Fibroblast of the conjunctiva (primary cell): ENCODE results near the gene POC5.
"Not testable (repeated sequence)": the region's sequence is repeated elsewhere in the genome, so short reads cannot be mapped to it uniquely, and the experiment has no call there.

Experiments used
- DNase-seq: peaks from one replicate; pipeline ENCODE4 v3.0.0-alpha.2; 2010; ENCODE audit warnings: low read depth

Gene POC5

DNA sequence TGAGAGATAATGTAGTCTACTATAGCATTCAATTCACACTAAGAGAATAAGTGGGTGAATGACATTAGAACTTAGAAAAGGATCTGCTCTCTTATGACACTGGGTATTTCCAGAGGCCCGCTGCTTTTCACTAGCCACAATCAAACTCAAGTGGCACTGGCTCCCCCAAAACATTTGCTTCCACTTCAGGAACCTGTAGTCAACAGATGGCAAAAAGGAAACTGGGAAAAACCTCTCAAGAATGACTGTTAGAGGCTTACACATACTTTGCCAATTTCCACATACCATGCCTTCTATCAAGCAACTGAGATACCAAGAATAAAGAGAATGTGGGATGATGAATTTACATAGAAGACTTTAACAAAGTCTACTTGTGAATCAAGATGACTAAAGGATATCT is 11.2 kb downstream of the POC5 start:
- DNase-seq: no peak

DNA sequence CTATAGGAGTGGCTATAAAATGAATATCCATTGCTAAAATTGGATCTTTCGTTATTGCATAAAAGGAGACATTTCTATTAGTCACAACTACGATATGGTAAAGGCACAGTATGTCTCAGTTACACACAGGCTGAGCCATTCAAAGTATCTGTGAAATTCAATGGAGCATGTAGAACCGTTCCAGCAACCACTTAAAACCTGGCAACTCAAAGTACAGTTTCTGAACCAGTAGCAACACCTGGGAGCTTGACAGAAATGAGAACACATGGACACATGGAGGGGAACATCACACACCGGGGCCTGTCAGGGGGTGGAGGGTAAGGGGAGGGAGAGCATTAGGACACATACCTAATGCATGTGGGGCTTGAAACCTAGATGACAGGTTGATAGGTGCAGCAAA is 15.4 kb downstream of the POC5 start:
- DNase-seq: no peak

DNA sequence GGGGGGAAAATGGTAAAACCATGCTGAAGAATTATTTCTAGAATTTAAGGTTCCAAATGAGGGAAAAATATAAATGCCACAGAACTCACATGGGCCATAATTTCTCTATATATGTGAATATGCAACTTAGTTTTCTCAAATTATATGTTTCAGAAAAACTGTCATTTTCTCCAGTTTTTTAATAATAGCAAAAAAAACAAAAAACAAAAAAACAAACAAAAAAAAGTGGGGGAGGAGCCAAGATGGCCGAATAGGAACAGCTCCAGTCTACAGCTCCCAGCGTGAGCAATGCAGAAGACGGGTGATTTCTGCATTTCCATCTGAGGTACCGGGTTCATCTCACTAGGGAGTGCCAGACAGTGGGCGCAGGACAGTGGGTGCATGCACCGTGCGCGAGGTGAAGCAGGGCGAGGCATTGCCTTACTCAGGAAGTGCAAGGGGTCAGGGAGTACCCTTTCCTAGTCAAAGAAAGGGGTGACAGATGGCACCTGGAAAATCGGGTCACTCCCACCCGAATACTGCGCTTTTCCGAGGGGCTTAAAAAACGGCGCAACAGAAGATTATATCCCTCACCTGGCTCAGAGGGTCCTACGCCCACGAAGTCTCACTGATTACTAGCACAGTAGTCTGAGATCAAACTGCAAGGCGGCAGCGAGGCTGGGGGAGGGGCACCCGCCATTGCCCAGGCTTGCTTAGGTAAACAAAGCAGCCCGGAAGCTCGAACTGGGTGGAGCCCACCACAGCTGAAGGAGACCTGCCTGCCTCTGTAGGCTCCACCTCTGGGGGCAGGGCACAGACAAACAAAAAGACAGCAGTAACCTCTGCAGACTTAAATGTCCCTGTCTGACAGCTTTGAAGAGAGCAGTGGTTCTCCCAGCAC is 21.5 kb downstream of the POC5 start:
- not testable (repeated sequence) for DNase-seq

DNA sequence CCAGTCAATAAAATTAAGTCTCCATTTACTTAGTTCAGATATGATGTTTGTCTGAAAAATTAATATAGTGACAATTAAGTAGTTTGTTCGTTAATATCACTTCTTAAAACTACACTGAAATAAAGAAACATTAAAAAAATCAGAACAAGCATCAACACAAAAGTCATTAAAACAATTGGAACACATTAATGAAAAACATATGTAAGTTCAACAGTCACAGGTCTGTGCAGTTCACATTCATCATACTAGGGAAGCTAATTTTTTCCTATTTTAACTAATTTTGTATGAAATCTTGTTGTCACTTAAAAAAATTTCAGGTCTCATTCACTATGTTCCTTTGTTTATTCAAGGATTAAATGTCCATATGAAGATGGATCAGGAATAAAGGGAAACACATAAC is 22.5 kb downstream of the POC5 start:
- no peak for DNase-seq

DNA sequence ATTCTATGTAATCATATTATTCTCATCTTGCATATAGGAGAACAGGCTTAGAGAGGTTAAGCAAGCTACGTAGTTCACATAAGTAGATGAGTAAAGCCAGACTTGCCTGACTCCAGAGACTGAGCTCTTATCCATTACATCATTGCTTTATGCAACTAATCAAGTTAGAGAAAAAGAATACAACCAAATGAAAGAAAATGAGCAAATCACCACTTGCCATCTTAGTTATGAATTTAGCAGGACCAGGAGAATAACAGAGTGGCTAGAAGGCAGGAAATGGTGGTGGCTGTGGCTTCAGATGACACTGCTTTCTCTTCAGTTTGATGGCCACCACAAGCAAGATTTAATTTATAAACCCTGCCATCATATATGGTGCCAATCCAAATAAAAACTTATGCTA is 26.6 kb downstream of the POC5 start:
- no peak for DNase-seq

DNA sequence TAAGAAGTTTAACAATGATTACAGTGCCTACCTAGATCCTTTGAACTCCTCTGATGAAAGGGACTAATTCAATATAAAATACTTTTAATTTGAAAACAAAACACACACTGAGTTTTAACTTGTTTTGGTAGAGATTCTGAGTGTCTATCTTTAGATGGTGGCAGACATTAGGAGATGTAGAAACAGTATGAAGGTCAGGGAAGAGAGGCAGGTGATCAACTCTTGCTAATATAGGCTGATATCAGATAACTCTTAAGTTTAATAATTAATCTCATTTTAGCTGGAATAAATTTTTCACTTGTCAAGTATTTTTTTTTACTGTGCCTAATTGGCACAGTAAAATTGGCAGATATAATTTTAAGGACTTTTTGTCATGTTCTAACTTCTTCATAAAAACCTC is 30.8 kb downstream of the POC5 start:
- DNase-seq: no peak

DNA sequence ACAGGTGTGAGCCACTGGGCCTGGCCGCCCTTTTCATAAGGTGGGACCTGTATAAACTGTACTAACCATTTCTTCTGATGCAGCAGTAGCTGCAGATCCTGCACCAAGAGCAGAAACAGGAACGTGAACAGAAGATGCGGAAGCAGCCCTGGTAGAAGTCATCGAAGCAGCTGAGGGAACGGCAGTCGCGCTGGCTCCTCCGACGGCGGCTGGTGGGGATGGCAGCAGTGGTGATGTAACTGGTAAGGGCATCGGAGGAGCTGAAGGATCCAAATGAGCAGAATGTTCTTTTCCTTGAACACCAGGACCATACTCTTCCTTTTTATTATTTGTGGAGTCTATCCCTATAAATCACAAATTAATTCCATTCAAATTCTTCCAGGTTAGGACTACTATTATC is 32.1 kb downstream of the POC5 start:
- DNase-seq: no peak

DNA sequence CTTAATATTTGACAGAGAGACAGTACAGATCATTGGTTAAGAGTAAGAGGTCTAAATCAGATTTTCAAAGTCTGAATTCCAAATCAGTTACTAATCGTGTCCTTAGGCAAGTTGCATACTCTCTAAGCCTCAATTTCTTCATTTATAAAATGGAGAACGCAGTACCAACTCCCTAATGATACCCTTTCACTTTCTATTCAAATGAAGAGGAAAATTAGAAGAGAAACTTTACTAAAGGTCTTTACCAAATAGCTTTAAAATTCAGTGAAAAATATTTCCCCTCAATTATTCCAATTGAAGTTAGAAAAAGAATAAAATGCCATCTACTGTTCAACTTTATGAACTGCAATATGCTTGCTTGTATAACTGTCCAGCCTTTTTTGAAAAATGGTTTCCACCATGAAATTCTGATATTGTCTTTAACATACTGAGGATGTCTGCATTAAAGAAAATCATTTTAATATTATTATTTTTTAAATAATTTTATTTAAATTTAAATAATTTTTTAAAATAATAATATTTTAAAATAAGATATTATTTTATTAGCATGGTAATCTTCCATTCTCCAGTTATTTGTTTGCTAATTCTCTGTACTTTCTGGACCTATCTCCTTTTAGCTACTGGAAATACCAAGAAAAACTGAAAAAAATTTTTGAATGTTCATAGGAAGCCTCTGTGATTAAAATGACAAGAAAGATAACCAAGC is 36.0 kb downstream of the POC5 start:
- DNase-seq: peak; percentile 32

DNA sequence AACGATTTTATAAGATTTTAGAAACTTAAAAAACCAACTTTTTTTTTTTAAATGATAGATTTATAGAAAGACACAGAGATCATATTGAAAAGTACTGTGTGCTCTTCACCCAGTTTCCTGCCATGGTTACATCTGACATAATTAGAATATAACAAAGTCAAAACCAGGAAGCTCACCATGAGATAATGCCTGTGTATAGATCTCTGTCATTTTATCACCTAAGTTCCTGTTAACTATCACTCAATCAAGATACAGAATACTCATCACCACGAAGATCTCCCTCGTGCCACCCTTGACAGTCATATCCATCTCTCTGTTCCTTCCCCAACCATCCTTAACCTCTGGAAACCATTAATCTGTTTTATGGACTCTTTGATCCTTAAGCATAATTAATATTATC is 39.1 kb downstream of the POC5 start:
- DNase-seq: no peak

DNA sequence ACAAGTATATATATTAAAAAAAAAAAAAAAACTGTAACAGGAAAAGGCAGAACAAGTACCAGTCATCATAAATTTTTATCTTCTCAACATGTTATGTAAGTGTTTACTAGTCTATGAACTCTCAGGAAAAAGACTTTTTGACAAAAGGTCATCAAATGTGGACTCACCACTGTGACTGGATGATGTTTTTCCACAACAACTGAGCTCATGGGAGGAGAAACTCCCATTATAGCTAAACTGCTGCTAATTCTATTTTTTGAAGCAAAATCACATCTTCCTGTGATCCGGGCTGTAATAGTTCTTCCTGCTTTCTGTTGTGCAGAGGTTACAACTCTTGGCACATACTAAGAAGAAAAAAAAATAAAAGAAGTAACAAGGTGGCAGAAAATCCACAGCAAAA is 39.6 kb downstream of the POC5 start:
- no peak for DNase-seq

DNA sequence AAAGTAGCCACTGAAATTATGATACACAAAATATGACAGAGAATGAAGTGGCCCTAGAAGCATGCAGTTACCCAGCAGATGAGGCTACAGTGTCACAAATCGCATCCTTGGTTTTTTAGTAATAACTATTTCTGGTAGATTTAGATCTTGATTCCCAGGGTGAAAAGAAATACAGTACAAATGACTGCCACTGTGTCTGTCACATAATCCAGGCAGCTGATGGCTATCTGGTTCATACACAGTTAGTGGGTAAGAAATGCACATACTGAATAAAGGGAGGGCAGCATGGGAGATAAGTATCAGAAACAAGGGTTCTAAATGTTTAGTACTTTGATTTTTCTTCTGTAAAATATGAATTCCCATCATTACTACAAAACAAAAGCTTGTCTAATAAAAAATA is 41.5 kb downstream of the POC5 start:
- no peak for DNase-seq

DNA sequence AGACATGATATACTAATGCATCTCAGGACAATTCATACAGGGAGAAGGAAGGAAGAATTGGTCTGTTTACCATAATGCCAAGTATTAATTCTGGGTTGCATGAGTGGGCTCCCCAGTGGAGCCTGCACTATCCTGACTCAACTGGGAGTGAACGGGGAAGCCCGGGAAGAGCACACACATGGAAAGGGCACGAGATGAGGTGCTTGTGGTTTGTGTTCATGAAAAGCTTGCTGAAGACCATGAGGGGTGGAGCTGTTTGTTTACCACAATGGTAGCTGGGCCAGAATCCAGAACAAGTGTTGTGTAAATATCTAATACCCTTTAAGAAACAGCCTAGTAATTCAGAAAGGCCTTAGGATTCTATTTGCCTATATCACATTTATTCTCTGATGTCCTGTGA is 44.6 kb downstream of the POC5 start:
- DNase-seq: no peak

DNA sequence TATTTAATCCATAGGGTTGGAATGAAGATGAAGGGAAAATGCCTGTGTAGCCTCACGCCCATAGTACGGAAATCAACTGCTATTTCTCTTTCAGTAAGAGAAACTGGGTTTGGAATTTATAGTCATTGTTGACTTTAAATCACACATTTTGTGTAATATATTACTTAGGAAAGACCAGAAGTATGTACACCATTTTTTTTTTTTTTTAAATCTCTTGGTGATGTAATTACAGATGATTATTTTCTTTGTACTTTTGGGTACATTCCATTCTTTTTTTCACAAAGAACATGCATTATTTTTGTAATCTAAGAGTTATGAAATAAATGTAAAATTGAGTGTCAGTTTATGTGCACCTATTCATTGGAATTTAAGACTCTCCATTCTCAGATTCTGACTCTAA is 45.7 kb downstream of the POC5 start:
- DNase-seq: no peak

DNA sequence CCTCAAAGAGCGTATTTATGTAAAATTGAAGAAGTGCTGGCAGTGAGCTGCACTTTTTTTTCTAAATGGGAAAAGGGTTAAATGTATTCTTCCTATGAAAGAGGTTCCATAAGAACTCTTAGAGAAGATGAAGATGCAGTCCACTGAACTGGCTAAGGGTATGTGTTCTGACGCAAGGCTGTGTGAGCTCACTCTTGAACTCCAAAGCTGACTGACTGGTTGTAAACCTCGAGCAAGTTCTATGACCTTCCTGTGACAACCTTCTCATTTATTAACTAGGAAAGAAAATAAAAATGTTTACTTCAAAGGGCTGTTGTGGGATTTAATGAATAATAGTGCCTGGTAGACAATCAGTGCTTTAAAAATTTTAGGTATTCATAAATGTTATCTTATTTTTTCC is 46.7 kb downstream of the POC5 start:
- DNase-seq: no peak

DNA sequence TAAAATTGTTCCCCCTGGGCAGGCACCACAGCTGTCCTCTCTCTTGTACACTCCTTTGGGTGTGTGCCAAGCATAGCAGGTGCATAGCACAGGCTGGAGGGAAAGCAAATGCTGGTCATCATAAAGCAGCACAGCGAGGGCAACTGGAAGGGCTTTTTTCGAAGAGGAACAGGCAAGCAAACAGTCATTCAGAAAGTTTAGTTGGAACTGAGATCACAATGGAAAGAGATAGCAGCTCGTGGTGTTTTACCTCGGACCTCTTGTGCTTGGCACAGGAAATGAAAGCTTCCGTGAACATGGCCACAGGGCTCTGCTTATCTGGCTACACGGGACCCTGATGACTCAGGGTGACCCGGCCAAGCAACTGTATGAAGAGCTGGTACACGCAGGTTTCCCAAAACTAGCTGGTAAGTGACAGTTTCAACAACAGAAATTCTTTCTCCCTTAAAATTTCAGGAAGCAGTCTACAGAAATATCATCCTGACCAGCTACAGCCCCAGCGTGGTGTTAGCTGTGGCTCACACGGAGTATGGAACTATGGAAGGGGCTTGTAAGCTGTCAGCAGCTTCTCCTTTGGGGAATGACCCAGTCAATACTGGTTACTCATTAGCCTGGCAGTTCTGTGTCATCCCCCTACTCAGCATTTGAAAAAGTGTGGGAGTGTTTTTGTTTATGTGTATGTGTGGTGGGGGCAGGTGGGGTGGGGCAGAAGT is 48.1 kb downstream of the POC5 start:
- DNase-seq: no peak

DNA sequence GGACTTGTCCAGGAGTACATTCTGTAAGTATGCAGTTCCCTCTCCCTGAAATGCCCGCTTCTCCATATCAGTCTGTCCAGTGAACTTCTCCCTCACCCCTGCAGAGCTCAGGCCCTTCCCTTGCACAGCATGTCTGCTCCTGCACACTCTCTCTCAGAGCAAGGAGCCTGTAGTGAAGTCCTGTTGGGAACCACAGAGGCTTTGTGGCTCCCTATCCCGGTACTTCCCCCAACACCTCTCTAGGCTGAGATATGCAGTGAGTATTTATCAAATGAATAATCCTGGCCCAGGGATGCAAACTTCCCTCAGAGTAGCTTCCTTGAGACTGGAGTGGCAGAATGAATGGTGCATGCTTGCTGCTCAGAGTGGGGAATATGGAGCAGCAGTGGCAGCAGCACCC is 48.8 kb downstream of the POC5 start:
- no peak for DNase-seq

DNA sequence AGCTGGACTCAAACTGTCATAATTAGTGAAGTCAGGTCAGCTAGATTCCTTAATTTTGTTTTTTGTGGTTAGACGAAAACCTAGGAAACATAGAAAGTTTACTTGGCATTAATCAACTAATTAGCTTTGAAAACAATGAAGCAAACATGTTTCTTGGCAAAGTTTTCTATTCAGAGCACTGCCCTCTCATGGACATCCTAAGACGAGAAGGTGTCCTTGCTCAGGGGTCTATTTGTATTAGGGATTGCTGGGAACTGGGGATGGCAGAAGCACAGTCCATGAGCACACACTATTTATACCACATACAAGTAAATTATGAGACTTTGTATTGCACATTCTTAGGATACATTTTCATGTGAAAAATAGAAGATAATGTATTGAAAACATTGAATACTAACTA is 49.7 kb downstream of the POC5 start:
- no peak for DNase-seq

DNA sequence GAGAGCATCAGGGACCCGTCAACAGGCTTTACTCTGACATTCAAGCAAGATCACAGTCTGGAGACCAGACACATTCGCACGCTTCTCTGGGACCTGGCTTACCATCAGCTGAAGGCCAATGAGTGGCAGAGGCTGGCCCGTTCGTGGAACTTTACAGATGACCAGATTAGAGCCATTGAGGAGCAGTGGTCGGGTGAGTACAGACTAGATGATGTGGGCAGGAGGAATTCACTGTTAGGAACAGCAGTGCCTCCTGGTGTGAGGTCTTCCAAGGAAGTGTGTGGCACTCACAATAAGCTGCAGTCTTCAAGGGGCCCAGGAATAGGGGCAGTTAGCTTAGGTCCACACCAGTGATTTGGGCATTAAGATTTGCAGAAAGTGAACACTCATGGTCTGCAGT is 50.4 kb downstream of the POC5 start:
- DNase-seq: no peak

DNA sequence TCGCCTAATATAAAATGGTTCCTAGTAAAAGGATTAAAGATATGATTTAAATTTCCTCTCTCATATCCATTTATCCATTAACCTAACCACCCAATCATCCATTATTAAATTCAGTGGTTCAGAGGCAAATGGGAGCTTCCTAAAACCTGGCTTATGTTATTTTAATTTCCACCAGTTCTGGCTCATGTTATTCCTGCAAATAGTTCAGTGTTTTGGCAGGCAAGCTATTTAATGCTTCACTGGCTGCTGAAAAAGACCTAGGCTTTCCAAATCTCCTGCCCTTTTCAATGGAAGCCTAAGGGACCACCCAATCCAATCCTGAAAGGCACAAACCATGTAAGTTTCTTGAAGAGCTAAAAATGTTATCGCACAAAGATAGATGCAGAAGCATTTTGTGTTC is 52.3 kb downstream of the POC5 start:
- no peak for DNase-seq

DNA sequence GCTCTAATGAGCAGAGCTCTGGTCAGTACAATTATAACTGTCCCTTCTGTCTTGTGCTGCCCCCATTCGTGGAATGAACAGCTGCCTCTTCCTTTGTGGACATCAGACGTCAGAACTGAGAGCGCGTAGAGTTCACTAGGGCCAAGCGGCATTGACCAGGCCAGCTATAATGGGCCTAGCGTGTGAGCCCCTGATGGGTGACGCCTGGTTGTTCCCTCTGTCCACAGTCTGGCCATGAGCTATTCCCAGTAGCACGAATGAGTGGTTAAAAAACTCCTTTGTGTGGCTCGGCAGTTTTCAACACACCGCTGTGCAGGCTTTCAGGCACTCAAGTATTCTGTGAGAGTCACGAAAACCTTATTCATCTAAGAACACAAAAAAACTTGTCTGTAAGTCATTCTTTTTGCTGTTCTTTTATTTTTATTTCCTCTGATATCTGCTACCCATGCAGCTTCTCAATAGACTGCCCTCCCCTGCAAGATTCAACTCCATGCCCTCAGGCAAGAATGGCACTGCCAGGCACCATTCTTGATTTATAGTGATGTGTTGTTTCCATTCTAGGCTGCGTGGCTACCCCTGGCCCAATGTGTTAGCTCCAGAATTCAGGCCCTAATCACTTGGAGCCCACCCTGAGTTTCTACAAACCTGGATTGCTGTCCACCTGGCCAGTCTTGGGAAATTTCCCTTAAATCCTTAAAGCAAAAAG is 53.5 kb downstream of the POC5 start:
- no peak for DNase-seq

DNA sequence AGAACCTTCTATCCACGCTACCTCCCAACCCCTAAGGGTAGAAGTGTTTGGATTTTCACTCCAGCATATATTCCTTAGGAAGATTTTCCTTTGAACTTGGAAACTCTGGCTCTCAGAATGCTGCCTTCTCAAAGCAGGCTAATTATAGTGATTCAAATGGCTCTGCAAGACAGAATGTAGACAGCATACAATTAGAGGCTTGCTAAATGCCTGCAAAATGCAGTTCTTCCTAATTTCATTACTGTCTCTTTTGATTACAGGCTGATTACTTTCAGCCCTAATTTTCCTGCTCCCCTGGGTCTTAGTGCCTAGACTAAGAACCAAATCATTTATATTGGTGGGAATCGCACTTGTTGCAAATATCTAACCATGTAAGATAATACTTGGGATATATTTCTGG is 55.2 kb downstream of the POC5 start:
- DNase-seq: no peak

DNA sequence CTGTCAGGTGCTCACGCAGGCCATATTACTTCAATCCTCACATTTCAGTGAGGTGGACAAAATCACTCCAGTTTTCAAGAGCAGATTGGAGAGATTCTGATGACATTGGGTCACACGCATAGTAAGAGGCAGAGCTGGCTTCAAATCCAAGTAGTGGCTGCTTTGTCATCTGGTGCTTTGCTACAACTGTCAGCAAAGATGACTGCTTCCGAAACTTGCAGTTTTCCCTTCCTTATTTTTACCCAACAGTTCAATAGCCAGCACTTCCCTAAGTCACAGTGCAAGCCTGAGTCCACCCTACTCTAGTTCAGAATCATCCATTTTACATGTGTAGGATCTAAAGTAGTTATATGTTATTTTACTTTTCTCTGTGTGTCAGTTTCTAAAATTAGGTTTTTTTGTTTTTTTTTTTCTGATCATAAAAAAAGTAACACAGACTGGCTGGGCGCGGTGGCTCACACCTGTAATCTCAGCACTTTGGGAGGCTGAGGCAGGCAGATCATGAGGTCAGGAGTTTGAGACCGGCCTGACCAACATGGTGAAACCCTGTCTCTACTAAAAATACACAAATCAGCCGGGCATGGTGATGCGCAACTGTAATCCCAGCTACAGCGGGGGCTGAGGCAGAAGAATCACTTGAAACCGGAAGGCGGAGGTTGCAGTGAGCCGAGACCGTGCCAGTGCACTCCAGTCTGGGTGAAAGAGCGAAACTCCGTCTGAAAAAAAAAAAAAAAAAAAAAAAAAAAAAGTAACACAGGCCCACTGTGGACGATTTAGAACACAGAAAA is 56.4 kb downstream of the POC5 start:
- DNase-seq: no peak
